Fibroblast of lung (primary cell): Measurements from ENCODE around the gene RDH11. TPM values are rescaled to one million over a fixed set of nuclear protein-coding genes. Genes with fewer than 3 reads are reported as not detected.

ENCODE experiments used
- DNase-seq, 2 donors: peaks; one replicate each; pipeline versions ENCODE4 v3.0.0 to v3.0.0-alpha.2; 2010; ENCODE audit warnings: low read depth in 2 of 2
- H2AFZ ChIP-seq: 2 replicates; pipeline ENCODE4 v1.5.1; 2012; ENCODE audit warnings: low read length, control low read depth, inconsistent platforms
- H3K27ac ChIP-seq: 2 replicates; pipeline ENCODE4 v1.5.1; 2011; ENCODE audit warnings: low read length, control low read depth; ENCODE audit not compliant: insufficient read depth
- H3K27me3 ChIP-seq: 2 replicates; pipeline ENCODE4 v1.5.1; 2011; ENCODE audit warnings: mild to moderate bottlenecking, low read length; ENCODE audit not compliant: control insufficient read depth, insufficient read depth
- H3K36me3 ChIP-seq: 2 replicates; pipeline ENCODE4 v1.5.1; 2011; ENCODE audit warnings: low read length; ENCODE audit not compliant: control insufficient read depth, insufficient read depth
- H3K4me1 ChIP-seq: 2 replicates; pipeline ENCODE4 v1.5.1; 2011; ENCODE audit warnings: low read length; ENCODE audit not compliant: control insufficient read depth, insufficient read depth; ENCODE audit errors: extremely low read depth
- H3K4me2 ChIP-seq: 2 replicates; pipeline ENCODE4 v1.5.1; 2011; ENCODE audit warnings: low read length, control low read depth; ENCODE audit not compliant: insufficient read depth; ENCODE audit errors: extremely low read depth
- H3K4me3 ChIP-seq, 4 experiments: fragments of 200-600 bp in 1 of 4; sonication (generic) in 1 of 4; replicated peaks in 1 of 4; 2 replicates each; pipeline ENCODE4 v1.5.1; 2011 to 2016; ENCODE audit warnings: low read length in 4 of 4, low read depth in 3 of 4, mild to moderate bottlenecking in 3 of 4, control low read depth in 2 of 4, inconsistent platforms in 1 of 4, mixed read lengths in 1 of 4; ENCODE audit not compliant: insufficient read depth in 1 of 4; ENCODE audit errors: control extremely low read depth in 1 of 4
- H3K79me2 ChIP-seq: 2 replicates; pipeline ENCODE4 v1.5.1; 2012; ENCODE audit warnings: mild to moderate bottlenecking, low read length, inconsistent platforms; ENCODE audit not compliant: control insufficient read depth, insufficient read depth
- H3K9ac ChIP-seq: 2 replicates; pipeline ENCODE4 v1.5.1; 2011; ENCODE audit warnings: mild to moderate bottlenecking, low read length, control low read depth; ENCODE audit not compliant: insufficient read depth
- H3K9me3 ChIP-seq: 2 replicates; pipeline ENCODE4 v1.5.1; 2012; ENCODE audit warnings: low read depth, low read length; ENCODE audit not compliant: control insufficient read depth, insufficient read depth
- H4K20me1 ChIP-seq: 2 replicates; pipeline ENCODE4 v1.5.1; 2011; ENCODE audit warnings: low read length; ENCODE audit not compliant: control insufficient read depth, insufficient read depth; ENCODE audit errors: extremely low read depth
- CTCF ChIP-seq, 2 donors: IDR thresholded peaks in 1 of 2; conservative IDR thresholded peaks in 1 of 2; 1 replicate in 1 of 2; 2 replicates in 1 of 2; pipeline ENCODE4 v1.5.1; 2011 to 2012; ENCODE audit warnings: low read length in 2 of 2, control low read depth in 1 of 2, inconsistent platforms in 1 of 2, low read depth in 1 of 2, mild to moderate bottlenecking in 1 of 2
- EZH2 ChIP-seq: IDR thresholded peaks from 2 replicates; pipeline ENCODE4 v1.5.1; 2012; ENCODE audit warnings: low read length, control low read depth, mild to moderate bottlenecking; ENCODE audit errors: missing control alignments
- polyA plus RNA-seq, 2 donors: library from polyadenylated mRNA; depleted of rRNA in 1 of 2; stranded (reverse) in 1 of 2; unstranded in 1 of 2; fragments of >200 nt; gene quantifications; 2 replicates each; pipeline ENCODE4 v1.2.1, GENCODE V29; 2011 to 2012; ENCODE audit warnings: missing spikeins in 1 of 2
- total RNA-seq: library from RNA; depleted of rRNA; stranded (reverse); fragments of >200 nt; gene quantifications from 2 replicates; pipeline ENCODE4 v1.2.1, GENCODE V29; 2014

The RDH11 gene
- total and polyA plus RNA-seq, 2 donors (not counting 1 experiment from before 2014, with no cell fraction given): 151 to 174 TPM

GRCh38 chr14:67733616-67734015 lies 38.1 kb upstream of the RDH11 start:
- no peaks in the 10 kb centered on the region for H3K9me3 ChIP-seq
- H2AFZ ChIP-seq: no peak overlapping the region
- no peaks in the 10 kb centered on the region for H3K79me2 ChIP-seq
- TF ChIP-seq EZH2 (no peak), CTCF (conservative IDR thresholded peaks at IDR 0.05 in 1 of 2, IDR thresholded peaks at IDR 0.05 in 1 of 2; ENCODE audit: low read depth in 1 of 2, low read length in 2 of 2) (no peak)
- H3K9ac ChIP-seq: no peak overlapping the region
- no peaks in the 10 kb centered on the region for H3K36me3 ChIP-seq
- no peak overlapping the region for H3K4me2 ChIP-seq
- no peak overlapping the region for H3K4me3 ChIP-seq
- H3K27me3 ChIP-seq: peaks cover 17% of the 10 kb centered on the region
- no peak overlapping the region for H3K27ac ChIP-seq
- H3K4me1 ChIP-seq: no peaks in the 10 kb centered on the region
- DNase-seq: no peak
- no peaks in the 10 kb centered on the region for H4K20me1 ChIP-seq

- no peak overlapping the region for H2AFZ ChIP-seq
- no peaks in the 10 kb centered on the region for H3K9me3 ChIP-seq
- H3K4me1 ChIP-seq: no peaks in the 10 kb centered on the region
- no peaks in the 10 kb centered on the region for H3K79me2 ChIP-seq
- H3K27ac ChIP-seq: no peak overlapping the region
- H3K4me2 ChIP-seq: no peak overlapping the region
- H3K36me3 ChIP-seq: no peaks in the 10 kb centered on the region
- H3K4me3 ChIP-seq: no peak overlapping the region
- no peak for DNase-seq
- no peak for TF ChIP-seq CTCF (conservative IDR thresholded peaks at IDR 0.05 in 1 of 2, IDR thresholded peaks at IDR 0.05 in 1 of 2; ENCODE audit: low read depth in 1 of 2, low read length in 2 of 2)
- no peak for TF ChIP-seq EZH2
- peaks cover 26% of the 10 kb centered on the region for H3K27me3 ChIP-seq
- H3K9ac ChIP-seq: no peak overlapping the region
- H4K20me1 ChIP-seq: no peaks in the 10 kb centered on the region
Observed at GRCh38 chr14:67729072-67729885, 33.7 kb upstream of the RDH11 start.

- peaks cover 29% of the 10 kb centered on the region for H3K27me3 ChIP-seq
- H3K9me3 ChIP-seq: no peaks in the 10 kb centered on the region
- no peaks in the 10 kb centered on the region for H3K4me1 ChIP-seq
Observed at GRCh38 chr14:67728258-67728657, 32.7 kb upstream of the RDH11 start.

More at GRCh38 chr14:67728258-67728657, 32.7 kb upstream of the RDH11 start:
- H3K4me2 ChIP-seq: no peak overlapping the region
- H3K9ac ChIP-seq: no peak overlapping the region
- H3K4me3 ChIP-seq: no peak overlapping the region
- no peak for DNase-seq
- no peak overlapping the region for H2AFZ ChIP-seq
- H3K36me3 ChIP-seq: no peaks in the 10 kb centered on the region
- TF ChIP-seq CTCF (conservative IDR thresholded peaks at IDR 0.05 in 1 of 2, IDR thresholded peaks at IDR 0.05 in 1 of 2; ENCODE audit: low read depth in 1 of 2, low read length in 2 of 2) (no peak), EZH2 (no peak)
- H3K27ac ChIP-seq: no peak overlapping the region
- no peaks in the 10 kb centered on the region for H3K79me2 ChIP-seq
- no peaks in the 10 kb centered on the region for H4K20me1 ChIP-seq
